Measurements from ENCODE around the gene CFDP1.

GRCh38 chr16:75343286-75343685 is 90.0 kb downstream of the CFDP1 start:
- TF ChIP-seq TCF7L2 (IDR thresholded peaks at IDR 0.05; ENCODE audit: borderline replicate concordance, low read depth, low read length), result no peak
- no peak for TF ChIP-seq YY1 (tag by site-specific recombination; IDR thresholded peaks at IDR 0.05)
- TF ChIP-seq ZSCAN18 (tag by site-specific recombination; IDR thresholded peaks at IDR 0.05), result no peak
- TF ChIP-seq CTCF (tag by site-specific recombination; IDR thresholded peaks at IDR 0.05), result no peak
- no peak for TF ChIP-seq PATZ1 (tag by site-specific recombination; IDR thresholded peaks at IDR 0.05)
- TF ChIP-seq ZNF747 (tag by site-specific recombination; IDR thresholded peaks at IDR 0.05), result no peak
- no peak for TF ChIP-seq ZNF311 (tag by site-specific recombination; IDR thresholded peaks at IDR 0.05; ENCODE audit: borderline replicate concordance)
- TF ChIP-seq ZNF785 (tag by site-specific recombination; IDR thresholded peaks at IDR 0.05), result no peak
